Stimulated activated CD4-positive, alpha-beta T cell treated with anti-CD3 and anti-CD28 coated beads, TNF-alpha, amount 100 ng/mL, for 48 hours (primary cell): Measurements from ENCODE around the gene ZIC1.

Source experiments
- DNase-seq, 3 donors: peaks; one replicate each; pipeline ENCODE4 v3.0.0-alpha.2; 2020; ENCODE audit warnings: low read depth in 3 of 3

The ZIC1 gene

DNA sequence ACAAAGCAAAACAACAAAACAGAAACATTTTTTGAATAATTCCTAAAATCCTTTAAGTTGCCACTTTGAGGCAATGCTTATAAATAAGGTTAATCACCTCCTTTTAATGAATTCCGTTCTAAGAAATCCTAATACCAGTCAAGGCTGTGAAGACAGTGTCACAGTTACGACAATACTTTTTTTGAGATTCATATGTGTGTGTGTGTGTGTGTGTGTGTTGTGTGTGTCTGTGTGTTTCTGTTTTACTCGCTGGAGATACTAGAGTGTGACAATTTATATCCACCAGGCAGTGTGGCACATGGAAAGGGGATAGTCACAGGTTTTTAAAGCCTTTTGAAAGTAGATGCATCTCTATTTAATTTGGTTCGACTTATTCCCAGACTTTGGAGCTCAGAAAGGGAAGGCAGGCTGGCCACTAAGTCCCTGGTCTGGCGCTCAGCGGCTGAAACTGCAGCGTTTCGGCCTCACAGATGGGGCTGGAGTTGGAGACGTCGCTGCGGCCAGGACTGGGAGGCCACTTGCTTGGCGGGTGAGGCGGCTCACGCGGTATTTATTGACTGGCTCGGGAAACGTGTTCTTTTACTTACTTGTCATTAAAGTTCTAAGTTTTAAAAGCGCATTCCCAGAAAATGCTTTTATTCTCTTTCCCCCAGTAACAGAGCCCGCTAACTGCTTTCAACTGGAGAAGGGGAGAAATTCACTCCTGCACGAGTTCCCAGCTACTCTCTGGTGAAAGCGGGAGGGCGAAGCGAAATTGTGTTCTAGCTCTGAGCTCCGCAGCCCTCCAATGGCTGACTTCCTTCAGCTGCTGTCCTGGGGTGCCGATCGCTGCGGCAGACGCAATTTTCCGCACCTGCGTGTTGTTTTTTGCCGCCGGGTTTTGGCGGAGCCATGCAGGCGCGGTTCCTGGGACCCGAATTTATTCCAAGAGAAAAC, 13.7 kb downstream of the ZIC1 start:
- DNase-seq = no peak

DNA sequence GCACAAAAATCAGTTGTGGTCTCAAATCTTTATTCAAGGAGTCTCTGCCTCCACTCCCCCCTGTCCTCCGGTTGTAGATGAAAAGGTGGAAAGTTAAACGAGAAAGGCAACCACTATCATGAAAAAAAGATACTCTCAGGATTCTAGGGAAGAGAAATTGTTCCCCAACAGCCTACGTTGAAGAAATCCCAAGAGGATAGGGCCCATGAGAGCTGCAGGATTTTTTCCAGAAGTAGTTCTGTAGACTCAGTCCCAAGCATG, 14.3 kb downstream of the ZIC1 start:
- no peak for DNase-seq

DNA sequence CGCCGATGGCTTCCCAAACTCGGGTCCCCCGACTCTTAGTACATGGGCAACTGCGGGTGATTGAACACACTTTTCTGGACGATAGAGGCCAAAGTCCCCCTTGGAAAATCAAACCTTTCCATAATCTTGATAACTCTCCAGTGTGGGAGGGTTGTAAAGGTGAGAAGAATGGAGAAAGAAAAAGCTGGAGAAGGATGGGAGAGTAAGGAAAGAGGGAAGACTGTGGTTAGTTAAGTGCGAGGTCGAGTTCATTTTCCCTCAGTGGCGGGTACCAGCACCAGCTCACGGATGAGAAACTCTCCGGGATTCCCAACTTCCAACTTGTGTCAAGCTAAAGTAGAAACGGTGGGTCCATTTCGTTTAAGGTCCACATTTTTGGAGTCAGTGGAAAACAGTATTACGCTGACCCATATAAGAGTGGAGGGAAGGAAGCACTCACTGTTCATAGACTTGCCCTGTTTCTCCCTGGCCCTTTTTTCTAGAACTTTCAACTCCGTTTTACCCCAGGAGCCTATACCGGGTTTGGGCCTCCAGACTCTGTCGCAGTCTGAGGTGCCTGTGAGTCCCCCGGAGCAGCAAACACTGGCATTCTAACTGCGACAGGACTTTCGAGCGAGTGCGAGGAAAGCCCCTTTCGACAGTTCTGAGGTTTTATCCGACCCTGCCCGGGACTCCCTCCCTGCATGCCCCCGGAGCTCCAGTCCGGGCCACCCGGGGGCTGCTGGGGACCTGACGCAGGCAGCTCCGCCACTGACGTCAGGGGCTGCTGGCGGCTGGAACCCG, 14.8 kb downstream of the ZIC1 start:
- DNase-seq = no peak

DNA sequence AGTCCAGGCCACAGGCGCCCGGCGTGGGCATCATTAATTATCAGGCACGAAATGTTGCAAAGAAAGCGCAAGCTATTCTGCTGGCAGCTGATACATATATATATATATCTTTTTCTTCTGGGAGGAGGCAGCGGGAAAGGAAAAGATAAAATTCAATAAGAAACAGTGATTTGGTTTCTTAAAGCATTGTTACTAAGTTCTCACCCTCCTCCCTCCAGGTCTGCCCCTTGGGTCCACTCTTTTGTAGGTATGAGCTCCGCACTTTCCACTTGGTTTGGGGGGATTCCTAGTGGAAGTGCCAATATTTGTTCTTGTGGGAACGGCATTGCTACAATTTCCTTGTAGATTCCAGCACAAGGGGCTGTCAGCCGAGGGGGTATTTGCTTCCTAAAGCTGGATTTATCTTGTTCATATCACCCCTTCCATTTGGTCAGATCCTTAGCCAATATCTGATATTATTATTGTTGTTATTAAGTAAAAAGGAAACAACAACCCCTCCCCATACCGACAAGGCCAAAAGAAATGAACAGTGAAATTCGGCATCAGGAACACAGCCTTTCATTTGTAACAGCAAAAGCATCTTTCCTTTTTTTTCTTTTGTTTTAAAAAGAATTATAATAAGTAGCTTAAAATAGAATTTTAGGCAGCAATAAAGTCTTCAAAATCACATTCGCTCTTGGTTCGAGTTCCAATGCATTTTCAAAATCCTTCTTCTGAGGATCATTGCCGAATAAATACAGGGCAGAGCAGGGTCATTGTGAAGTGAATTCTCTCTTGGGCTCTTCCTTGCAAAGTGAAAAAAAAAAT, 15.6 kb downstream of the ZIC1 start:
- no peak for DNase-seq

DNA sequence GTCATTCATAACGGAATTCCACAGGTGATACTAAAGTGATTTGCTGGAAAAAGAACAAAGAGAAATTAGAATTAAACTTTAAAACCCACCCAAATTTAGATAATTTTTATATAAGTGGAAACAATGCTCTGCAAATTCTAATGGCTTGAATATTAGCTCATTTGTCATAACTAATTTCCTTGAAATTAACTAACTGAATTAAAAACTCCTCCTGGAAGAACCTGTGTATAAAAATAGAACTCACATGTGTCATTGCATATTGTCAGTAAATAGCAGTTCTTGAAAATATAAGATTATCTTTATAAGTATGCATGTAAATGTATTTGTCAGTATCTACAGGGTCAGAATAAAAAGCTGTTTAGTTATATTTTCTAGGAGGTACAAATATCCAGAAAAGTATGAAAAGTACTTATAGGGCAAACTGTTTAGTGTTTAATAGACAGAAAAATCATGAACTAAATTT, 16.3 kb downstream of the ZIC1 start:
- DNase-seq = no peak

DNA sequence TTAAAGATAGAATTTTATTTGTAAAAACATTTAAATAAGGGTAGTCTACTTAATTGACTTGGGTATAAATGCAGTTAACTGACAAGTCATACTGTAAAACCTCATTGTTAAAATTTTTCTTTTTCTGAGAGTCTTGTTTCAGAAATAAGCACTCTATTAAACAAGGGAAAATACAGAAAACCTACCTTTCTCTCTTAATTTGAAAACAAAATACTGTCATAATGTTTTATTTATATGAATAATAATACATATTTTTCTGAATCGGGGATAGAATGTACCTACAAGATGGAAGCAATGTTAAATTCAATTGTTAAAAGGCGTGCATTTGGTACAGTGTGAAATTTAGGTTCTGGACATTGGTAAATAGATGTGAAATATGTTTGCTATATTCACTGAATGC, 17.8 kb downstream of the ZIC1 start:
- no peak for DNase-seq

DNA sequence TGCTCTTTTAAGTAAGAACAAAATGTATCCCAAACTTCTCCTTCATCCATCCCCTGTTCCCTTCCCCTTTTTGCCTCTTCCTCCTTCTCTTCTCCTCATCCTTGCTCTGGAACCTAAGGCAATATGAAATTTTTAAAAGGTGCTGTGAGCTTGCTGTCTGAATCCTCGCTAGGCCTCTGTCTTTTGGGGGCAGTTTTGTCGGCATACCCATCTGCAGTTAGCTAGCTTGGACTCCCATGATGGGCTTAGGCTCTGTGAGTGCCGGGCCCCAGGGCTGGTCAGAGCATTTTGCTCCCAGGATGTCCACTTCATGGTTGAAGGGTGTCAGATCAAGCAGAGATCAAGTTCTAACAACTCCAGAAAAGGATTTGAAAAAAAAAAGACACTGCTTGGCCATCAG, 18.6 kb downstream of the ZIC1 start:
- no peak for DNase-seq

DNA sequence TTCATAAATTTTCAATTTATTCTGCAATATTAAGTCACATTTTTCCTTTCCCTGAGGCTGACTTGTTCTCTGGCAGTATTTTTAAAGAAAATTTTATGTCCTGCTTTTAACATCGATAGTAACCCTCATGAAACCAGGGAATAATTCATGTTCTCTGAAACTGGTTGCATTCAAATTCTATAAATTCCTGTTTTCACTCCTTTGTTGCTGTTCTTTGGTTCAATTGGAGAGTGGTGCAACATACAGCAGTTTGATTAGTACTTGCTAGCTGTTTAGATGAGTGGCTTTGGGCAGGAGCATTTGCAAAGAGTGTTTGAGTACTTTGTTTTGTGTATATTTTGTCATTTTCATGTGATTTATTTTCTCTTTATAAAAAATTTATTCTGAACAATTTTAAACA, 19.2 kb downstream of the ZIC1 start:
- DNase-seq = no peak

DNA sequence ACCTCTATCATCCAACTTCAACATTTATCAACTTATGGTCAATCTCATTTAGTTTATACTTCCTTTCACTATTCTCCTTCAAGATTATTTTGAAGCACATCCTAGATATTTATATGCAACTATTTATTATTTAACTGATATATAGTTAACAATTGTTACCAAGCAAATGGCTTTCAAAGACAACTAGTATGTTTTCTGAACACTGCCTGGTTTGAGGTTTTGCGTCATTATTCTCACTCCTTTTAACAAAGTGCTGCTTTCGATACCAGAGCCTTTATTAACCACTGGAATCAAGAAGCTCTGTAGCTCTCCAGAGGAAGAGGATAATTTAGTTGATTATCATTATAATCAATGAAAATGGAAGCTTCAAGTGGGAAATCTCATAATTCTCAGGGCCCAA, 19.6 kb downstream of the ZIC1 start:
- DNase-seq = no peak

DNA sequence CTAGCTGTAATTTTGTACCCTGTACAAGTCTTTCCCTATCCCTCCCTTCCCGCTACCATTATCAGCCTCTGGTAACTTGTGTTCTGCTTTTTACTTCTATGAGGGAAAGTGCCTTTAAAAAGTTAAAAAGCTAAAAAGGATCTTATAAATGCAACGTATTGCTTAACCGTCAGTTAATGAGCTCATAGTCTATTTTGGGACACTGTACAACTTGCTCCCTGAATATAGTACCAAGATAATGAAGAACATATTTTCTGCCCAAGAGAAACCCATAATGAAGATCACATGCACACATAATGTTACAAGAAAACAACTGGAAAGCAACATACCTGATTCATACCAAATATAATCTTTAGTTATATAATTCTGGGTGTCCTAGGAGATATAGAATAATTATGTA, 22.6 kb downstream of the ZIC1 start:
- no peak for DNase-seq

DNA sequence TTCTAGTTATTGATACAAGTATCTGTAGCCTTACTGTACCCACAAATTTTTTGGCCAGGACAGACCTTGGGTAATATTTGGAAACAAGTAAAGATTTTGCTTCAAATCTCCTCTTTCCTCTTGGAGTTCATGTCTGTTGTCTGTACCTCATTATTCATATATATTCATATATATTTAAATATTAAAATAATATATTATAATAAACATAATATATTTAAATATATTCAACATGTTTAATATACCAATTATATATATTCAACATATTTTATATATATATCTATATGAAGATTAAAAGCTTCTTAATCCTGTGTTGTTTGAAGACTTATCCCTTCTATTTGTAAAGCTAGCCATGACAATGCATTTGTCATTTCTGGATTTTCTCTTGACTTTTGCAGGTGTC, 38.1 kb downstream of the ZIC1 start:
- DNase-seq = no peak

DNA sequence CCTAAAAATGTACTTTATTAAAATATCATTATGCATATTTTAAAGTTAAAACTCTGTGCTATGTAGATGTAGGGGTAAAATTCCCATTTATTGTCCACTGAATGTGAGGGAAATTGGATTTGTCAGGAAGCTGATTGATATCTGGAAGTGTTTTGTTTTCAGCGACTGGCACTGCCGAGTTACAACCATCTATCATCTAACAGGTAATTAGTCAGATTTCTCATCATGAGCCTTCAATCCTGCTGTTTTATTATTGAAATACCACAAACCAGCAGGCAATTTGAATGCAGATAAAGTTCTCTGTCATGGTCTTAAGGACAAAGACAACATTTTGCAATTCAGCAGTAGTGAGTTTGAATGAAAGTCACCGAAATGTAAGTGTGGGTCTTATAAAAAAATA, 40.5 kb downstream of the ZIC1 start:
- no peak for DNase-seq

DNA sequence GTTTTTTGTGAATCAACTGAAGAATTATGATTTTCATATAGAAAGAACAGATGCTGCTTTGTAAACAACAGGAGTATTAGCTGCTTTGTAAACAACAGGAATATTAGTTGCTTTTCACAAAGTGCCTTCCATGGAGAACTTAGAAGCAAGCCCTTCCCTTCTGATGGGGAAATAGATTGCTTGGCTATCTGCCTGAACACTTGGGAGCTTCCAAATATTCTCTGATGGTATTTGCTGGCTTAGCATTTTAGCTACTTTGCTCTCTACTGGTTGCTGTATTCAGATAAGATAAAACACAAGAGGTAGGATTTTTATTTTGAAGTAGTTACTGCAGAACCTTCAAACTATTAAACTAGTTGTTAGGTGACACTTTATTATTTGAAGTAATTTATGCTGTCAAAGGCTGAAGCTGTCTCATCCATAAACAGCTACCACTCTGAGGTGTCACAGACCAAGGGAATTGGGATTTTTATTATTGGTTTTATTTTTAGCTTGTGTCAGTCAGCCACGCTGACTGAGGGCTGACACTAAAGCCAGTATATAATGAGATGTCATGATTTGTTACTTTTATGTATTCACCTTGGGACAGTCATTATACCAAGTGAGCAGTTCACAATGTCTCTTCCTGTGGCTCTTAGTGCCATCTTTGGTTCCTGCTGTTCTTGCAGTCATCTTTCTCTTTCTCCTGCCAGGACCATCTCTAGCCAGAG, 50.0 kb downstream of the ZIC1 start:
- no peak for DNase-seq

DNA sequence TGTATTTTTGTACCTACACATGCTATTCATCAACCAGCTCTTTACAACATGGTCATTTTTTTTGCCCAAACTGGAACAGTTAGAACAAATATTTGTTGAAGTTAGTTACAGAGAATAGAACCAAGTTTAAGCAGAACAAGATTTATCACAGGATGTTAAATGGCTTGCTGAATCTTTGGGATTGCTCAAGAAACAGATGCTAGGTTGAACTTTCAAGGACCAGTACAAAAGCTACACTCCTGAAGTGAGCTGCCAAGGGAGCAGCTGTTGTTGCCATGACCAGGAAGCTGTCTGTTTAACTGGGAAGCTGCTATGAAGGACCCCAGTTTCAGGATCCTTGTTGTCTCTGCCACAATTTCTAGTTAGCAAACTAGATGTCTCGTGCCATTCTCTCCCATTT, 53.7 kb downstream of the ZIC1 start:
- DNase-seq = no peak
